ENCODE measurements around the gene THAP7.

- TF ChIP-seq CTCF (conservative IDR thresholded peaks at IDR 0.05 in 1 of 2, IDR thresholded peaks at IDR 0.05 in 1 of 2; ENCODE audit: extremely low read depth in 1 of 2, insufficient read depth in 1 of 2, low read depth in 1 of 2, low read length in 2 of 2) = no peak
- TF ChIP-seq EZH2 (IDR thresholded peaks at IDR 0.05; ENCODE audit: borderline replicate concordance, low read length) = no peak
Observed at GRCh38 chr22:20956258-20957101, 45.4 kb downstream of the THAP7 start.
